Psoas muscle (tissue), 8 donors: ENCODE measurements around the gene MXRA5. TPM values are rescaled to one million over a fixed set of nuclear protein-coding genes. Genes with fewer than 3 reads are reported as not detected.
A peak's percentile ranks its signal among the peaks of the same experiment; 100 is the strongest.

Experiments used
- ATAC-seq, 4 donors: fragments of 200-7000 bp; cut with Tn5 transposase; one replicate each; pipeline ENCODE4 v1.9.1; 2020; ENCODE audit warnings: moderate library complexity in 3 of 4, mild to moderate bottlenecking in 2 of 4
- DNase-seq, 2 donors: peaks; one replicate each; pipeline ENCODE4 v3.0.0-alpha.2; 2020
- H3K27ac ChIP-seq: fragments of 200-600 bp; one replicate; pipeline ENCODE4 v1.8.0; 2022
- H3K27me3 ChIP-seq, 3 donors: fragments of 200-600 bp in 1 of 3; one replicate each; pipeline versions ENCODE4 v1.6.1 to v1.8.0; 2013 to 2022; ENCODE audit warnings: low read length in 2 of 3, mild to moderate bottlenecking in 2 of 3, moderate library complexity in 1 of 3; ENCODE audit not compliant: insufficient read depth in 3 of 3
- H3K36me3 ChIP-seq, 2 donors: fragments of 200-600 bp in 1 of 2; one replicate each; pipeline versions ENCODE4 v1.6.1 to v1.8.0; 2013 to 2022; ENCODE audit warnings: low read depth in 1 of 2, mild to moderate bottlenecking in 1 of 2, moderate library complexity in 1 of 2; ENCODE audit not compliant: insufficient read depth in 1 of 2
- H3K4me1 ChIP-seq: fragments of 200-600 bp; one replicate; pipeline ENCODE4 v1.8.0; 2022
- H3K4me3 ChIP-seq: fragments of 200-600 bp; one replicate; pipeline ENCODE4 v1.8.0; 2022; ENCODE audit warnings: mild to moderate bottlenecking
- H3K9me3 ChIP-seq: fragments of 200-600 bp; one replicate; pipeline ENCODE4 v1.8.0; 2022
- CTCF ChIP-seq: fragments of 200-600 bp; IDR thresholded peaks from one replicate; pipeline ENCODE4 v1.8.0; 2022; ENCODE audit warnings: antibody characterized with exemption
- WGBS, 3 donors: extraction: QIAGEN DNeasy Blood & Tissue Kit; methylation state at CpG; one replicate each; pipeline versions ENCODE4 v1.1.6 to v1.1.7; 2013; 5-methylcytosine and 5-hydroxymethylcytosine counted together
- intact Hi-C, 2 donors: fragments of 100-400 bp; cut with DNase I; formaldehyde crosslinking; loops; one replicate each; pipeline versions ENCODE4 v1.11.0 to v1.14.2; 2022
- long read RNA-seq, 2 donors: library from polyadenylated mRNA; unstranded; transcript quantifications; one replicate each; pipeline ENCODE4 v2.0.0, GENCODE V29; 2021
- polyA plus RNA-seq, 3 donors: library from polyadenylated mRNA; stranded (reverse); fragments of 200-250 nt; gene quantifications; one replicate each; pipeline ENCODE4 v1.2.3, GENCODE V29; 2013
- total RNA-seq, 4 donors: library from RNA; stranded (reverse); fragmentation: NEBNext Ultra II Directional in 2 of 4; extraction: Animal tissue kit (Norgen Biotek cat#: 25700) in 2 of 4; gene quantifications; one replicate each; pipeline versions ENCODE4 v1.2.1 to v1.2.4, GENCODE V29; 2021 to 2023
- donor health status: healthy with polysubstance abuse.
- donor health status: DM: no; HTN: no; CAD: no; lungs with moderate emphysema.
- donor health status: Bipolar disorder and iron deficiency.
- donor health status: healthy.
- donor health status: DM: yes; HTN: yes; CAD: no.
- donor health status: DM: no; HTN: no; CAD: no.
- donor health status: DM: no; HTN: no; CAD: no.
- donor health status: DM: yes; HTN: yes; CAD: no.

MXRA5 gene
- total RNA-seq (1 to 10 TPM in 3 of 4 donors, under 1 TPM in 1; 0.23 to 6.7 (median 1.9) TPM), polyA plus RNA-seq (under 1 TPM; 0.03 to 0.08 (median 0.07) TPM)
- long read RNA-seq, donor 1: 0 reads
- long read RNA-seq, donor 2: 0 reads

- WGBS, 3 donors: 0 to 2% (median 1%) methylated on average over 23 to 69 of the region's 70 CpGs
- DNase-seq (no peak), ATAC-seq (no peak)
- H3K27me3 ChIP-seq: peaks cover 0 to 37% (median 3%) of the 10 kb centered on the region in 3 donors
- H3K36me3 ChIP-seq: no peaks in the 10 kb centered on the region
- H3K4me1 ChIP-seq: no peaks in the 10 kb centered on the region
- H3K4me3 ChIP-seq: peak within 1 kb of the TSS; percentile 52
- intact Hi-C loops: loop anchor here in 1 of 2 donors (10.0 kb wide), 1 partner anchor 178 kb away; no protein-coding TSS in a partner anchor
- no peaks in the 10 kb centered on the region for H3K9me3 ChIP-seq
- TF ChIP-seq CTCF: no peak
- H3K27ac ChIP-seq: peak within 1 kb of the TSS; percentile 23
Observed at GRCh38 chrX:3346501-3347259, at the start of gene MXRA5. Gene MXRA5, minus strand, starts transcription at chrX:3346652. Its CDS starts 2,819 bp downstream, at chrX:3343833.

- intact Hi-C loops: no loop called here
- WGBS, 3 donors: 51 to 61% (median 58%) methylated on average over 6 to 7 of the region's 7 CpGs
- no peak overlapping the region for H3K4me3 ChIP-seq
- no peaks in the 10 kb centered on the region for H3K4me1 ChIP-seq
- H3K27ac ChIP-seq: no peak overlapping the region
- H3K36me3 ChIP-seq: no peaks in the 10 kb centered on the region
- ATAC-seq: no peak
- no peaks in the 10 kb centered on the region for H3K9me3 ChIP-seq
- H3K27me3 ChIP-seq: no peaks in the 10 kb centered on the region
- no peak for TF ChIP-seq CTCF
- DNase-seq: no peak
Observed at GRCh38 chrX:3393581-3394111, 47.2 kb upstream of the MXRA5 start.

GRCh38 chrX:3393178-3393577 lies 46.7 kb upstream of the MXRA5 start:
- Histone ChIP-seq H3K4me1 (no peaks in the 10 kb centered on the region), H3K4me3 (no peak overlapping the region), H3K27me3 (no peaks in the 10 kb centered on the region), H3K9me3 (no peaks in the 10 kb centered on the region), H3K27ac (no peak overlapping the region), H3K36me3 (no peaks in the 10 kb centered on the region)
- no peak for TF ChIP-seq CTCF
- intact Hi-C loops: no loop called here
- WGBS, 3 donors: 24 to 50% (median 49%) methylated on average over 1 of the region's 1 CpG
- no peak for DNase-seq
- ATAC-seq: no peak

- Histone ChIP-seq H3K27me3 (no peaks in the 10 kb centered on the region), H3K4me1 (no peaks in the 10 kb centered on the region), H3K9me3 (no peaks in the 10 kb centered on the region), H3K27ac (no peak overlapping the region), H3K36me3 (no peaks in the 10 kb centered on the region), H3K4me3 (no peak overlapping the region)
- TF ChIP-seq CTCF: no peak
- intact Hi-C loops: no loop called here
- 63 to 72% (median 68%) methylated on average over 2 of the region's 2 CpGs for WGBS, 3 donors
- DNase-seq (no peak), ATAC-seq (no peak)
Observed at GRCh38 chrX:3388457-3388856, 42.0 kb upstream of the MXRA5 start.
